HCT116 (cell line): ENCODE results near the gene TMEM132E. TPM values are rescaled to one million over a fixed set of nuclear protein-coding genes. Genes with fewer than 3 reads are reported as not detected.

Experiments used
- ATAC-seq: fragments of 200-7000 bp; cut with Tn5 transposase; 2 replicates; pipeline ENCODE4 v1.9.1; 2020; ENCODE audit warnings: mild to moderate bottlenecking, moderate library complexity
- BruUV-seq: library from RNA; stranded (reverse); fragments of 400-500 nt; replicated peaks from 2 replicates; lab custom pipeline; 2021; lab: Mats Ljungman, UMichigan
- CTCF ChIA-PET: fragments of 300-600 bp; sonication (Branson Sonifier 250); formaldehyde crosslinking; loops from one replicate; lab custom pipeline; 2021; ENCODE audit warnings: antibody characterized with exemption; lab: Charles Lee
- POLR2A ChIA-PET: fragments of 300-600, 350-600 bp; sonication (Branson Sonifier 250); formaldehyde crosslinking; loops from one replicate; lab custom pipeline; 2021; ENCODE audit warnings: antibody characterized with exemption; lab: Charles Lee
- RAD21 ChIA-PET, 2 experiments: fragments of 300-600 bp; sonication (Branson Sonifier 250); formaldehyde crosslinking; loops; one replicate each; lab custom pipeline; 2023; ENCODE audit warnings: low total read pairs in 2 of 2; ENCODE audit not compliant: uncharacterized antibody in 2 of 2, unreplicated experiment in 2 of 2, low non-redundant PET in 1 of 2; lab: Charles Lee
- DNase-seq: peaks from one replicate; pipeline ENCODE4 v3.0.0-alpha.2; 2010; ENCODE audit warnings: low read depth, low spot score
- H2AFZ ChIP-seq: fragments of 200-600 bp; shearing (Covaris generic), sonication (generic); 2 replicates; pipeline ENCODE4 v1.6.1; 2017; ENCODE audit warnings: low read depth, mixed run types, mixed read lengths, antibody characterized with exemption, low read length; ENCODE audit not compliant: poor library complexity, severe bottlenecking
- H3K27ac ChIP-seq: 2 replicates; pipeline ENCODE4 v1.5.1; 2012; ENCODE audit warnings: low read depth, low read length
- H3K27me3 ChIP-seq: fragments of 200-600 bp; sonication (generic); 2 replicates; pipeline ENCODE4 v1.6.1; 2016; ENCODE audit warnings: mixed run types, low read length, mixed read lengths; ENCODE audit not compliant: insufficient read depth
- H3K36me3 ChIP-seq, 2 experiments: fragments of 200-500 bp in 1 of 2; fragments of 200-600 bp in 1 of 2; sonication (Bioruptor generic) in 1 of 2; sonication (generic) in 1 of 2; 2 replicates each; pipeline versions ENCODE4 v1.5.1 to v1.6.1; 2014 to 2016; ENCODE audit warnings: low read length in 2 of 2, inconsistent platforms in 1 of 2, mixed read lengths in 1 of 2, mixed run types in 1 of 2; ENCODE audit not compliant: insufficient read depth in 2 of 2, control insufficient read depth in 1 of 2
- H3K4me1 ChIP-seq, 2 experiments: fragments of 200-600 bp in 1 of 2; sonication (generic) in 1 of 2; 2 replicates each; pipeline versions ENCODE4 v1.5.1 to v1.6.1; 2012 to 2017; ENCODE audit warnings: low read length in 2 of 2, inconsistent platforms in 1 of 2, mild to moderate bottlenecking in 1 of 2, mixed read lengths in 1 of 2, mixed run types in 1 of 2, moderate library complexity in 1 of 2; ENCODE audit not compliant: insufficient read depth in 2 of 2, control insufficient read depth in 1 of 2
- H3K4me2 ChIP-seq: fragments of 200-600 bp; sonication (generic); 2 replicates; pipeline ENCODE4 v1.6.1; 2017; ENCODE audit warnings: mixed run types, low read length, mixed read lengths
- H3K4me3 ChIP-seq, 2 experiments: fragments of 200-600 bp in 1 of 2; sonication (generic) in 1 of 2; replicated peaks in 1 of 2; 2 replicates each; pipeline ENCODE4 v1.5.1; 2011 to 2016; ENCODE audit warnings: low read length in 2 of 2, control low read depth in 1 of 2, low read depth in 1 of 2, mild to moderate bottlenecking in 1 of 2, mixed read lengths in 1 of 2, mixed run types in 1 of 2
- H3K79me2 ChIP-seq: fragments of 200-600 bp; sonication (generic); 2 replicates; pipeline ENCODE4 v1.6.1; 2017; ENCODE audit warnings: mild to moderate bottlenecking, mixed run types, low read length, moderate library complexity, mixed read lengths; ENCODE audit not compliant: insufficient read depth
- H3K9ac ChIP-seq: fragments of 200-600 bp; sonication (generic); 2 replicates; pipeline ENCODE4 v1.6.1; 2016; ENCODE audit warnings: low read length, mixed read lengths
- H3K9me2 ChIP-seq: fragments of 200-600 bp; sonication (generic), shearing (Covaris generic); 2 replicates; pipeline ENCODE4 v1.6.1; 2017; ENCODE audit warnings: mixed run types, mild to moderate bottlenecking, moderate library complexity; ENCODE audit not compliant: insufficient read depth
- H3K9me3 ChIP-seq, 2 experiments: fragments of 200-500 bp in 1 of 2; fragments of 200-600 bp in 1 of 2; sonication (Bioruptor generic) in 1 of 2; sonication (generic) in 1 of 2; 2 replicates each; pipeline ENCODE4 v1.6.1; 2014 to 2017; ENCODE audit warnings: low read length in 2 of 2, mixed read lengths in 2 of 2, inconsistent platforms in 1 of 2, low read depth in 1 of 2, mild to moderate bottlenecking in 1 of 2, mixed run types in 1 of 2, moderate library complexity in 1 of 2; ENCODE audit not compliant: control insufficient read depth in 1 of 2, insufficient read depth in 1 of 2
- H4K20me1 ChIP-seq: fragments of 200-600 bp; sonication (generic), shearing (Covaris generic); 2 replicates; pipeline ENCODE4 v1.6.1; 2017; ENCODE audit warnings: mixed run types, mild to moderate bottlenecking, moderate library complexity; ENCODE audit not compliant: insufficient read depth
- CEBPB ChIP-seq: IDR thresholded peaks from 2 replicates; pipeline ENCODE4 v1.6.1; 2012; ENCODE audit warnings: low read depth
- ELF1 ChIP-seq: IDR thresholded peaks from 2 replicates; pipeline ENCODE4 v1.6.1; 2012; ENCODE audit warnings: low read depth, borderline replicate concordance
- EZH2 ChIP-seq: fragments of 200-600 bp; sonication (generic); IDR thresholded peaks from 2 replicates; pipeline ENCODE4 v1.6.1; 2017; ENCODE audit warnings: antibody characterized with exemption, mixed run types
- EZH2phosphoT487 ChIP-seq: fragments of 200-600 bp; IDR thresholded peaks from 2 replicates; pipeline ENCODE4 v1.6.1; 2018; ENCODE audit warnings: antibody characterized with exemption, borderline replicate concordance
- POLR2A ChIP-seq: IDR thresholded peaks from 2 replicates; pipeline ENCODE4 v1.7.0; 2011; ENCODE audit warnings: borderline replicate concordance; ENCODE audit not compliant: insufficient read depth, insufficient read length; ENCODE audit errors: extremely low read depth
- RAD21 ChIP-seq: IDR thresholded peaks from 2 replicates; pipeline ENCODE4 v1.6.1; 2012; ENCODE audit warnings: low read depth, mild to moderate bottlenecking
- SP1 ChIP-seq: IDR thresholded peaks from 2 replicates; pipeline ENCODE4 v1.6.1; 2012; ENCODE audit warnings: low read depth
- SRF ChIP-seq: IDR thresholded peaks from 2 replicates; pipeline ENCODE4 v1.6.1; 2012; ENCODE audit warnings: low read depth
- YY1 ChIP-seq: IDR thresholded peaks from 2 replicates; pipeline ENCODE4 v1.6.1; 2011; ENCODE audit warnings: low read length, low read depth, moderate library complexity, mild to moderate bottlenecking; ENCODE audit not compliant: insufficient replicate concordance; ENCODE audit errors: extremely low read depth
- intact Hi-C: fragments of 100-400 bp; cut with micrococcal nuclease; formaldehyde crosslinking; loops from 2 replicates; pipeline ENCODE4 v1.10.0; 2022
- total RNA-seq: library from RNA; stranded (reverse); gene quantifications from one replicate; pipeline ENCODE4 v1.2.1, GENCODE V29; 2021; ENCODE audit not compliant: unreplicated experiment
- TF ChIP-seq, protein P1 (sequence below): IDR thresholded peaks from 2 replicates; pipeline ENCODE4 v1.6.1; 2011; ENCODE audit warnings: mild to moderate bottlenecking, low read length, moderate library complexity; ENCODE audit not compliant: insufficient replicate concordance; ENCODE audit errors: extremely low read depth

The TMEM132E gene
- total RNA-seq, 1 experiment from 2014 or later = not detected

DNA sequence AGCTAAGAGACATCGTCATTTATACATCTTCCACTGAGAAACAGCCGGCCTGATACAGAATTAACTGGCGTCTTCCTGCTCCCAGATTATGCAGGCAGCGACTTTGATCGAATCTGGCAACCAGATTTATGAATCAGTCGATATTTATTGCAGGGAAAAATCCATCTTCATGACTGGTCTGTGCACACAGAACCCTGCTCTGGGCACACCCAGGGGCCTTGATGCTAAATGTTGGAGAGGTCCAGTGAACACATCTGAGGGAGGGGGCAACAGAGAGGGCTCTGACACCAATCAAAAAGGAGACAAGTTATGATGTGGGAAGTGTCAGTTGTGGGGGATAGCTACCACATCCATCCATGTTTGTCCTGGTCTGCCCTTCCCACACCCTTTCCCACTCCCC is 102.9 kb downstream of the TMEM132E start:
- no peaks in the 10 kb centered on the region for H4K20me1 ChIP-seq
- no peak overlapping the region for H3K27ac ChIP-seq
- TF ChIP-seq EZH2 (no peak), ELF1 (no peak), SRF (no peak), RAD21 (no peak), YY1 (no peak), EZH2phosphoT487 (no peak), POLR2A (no peak), CEBPB (no peak), SP1 (no peak)
- TF ChIP-seq, protein P1, sequence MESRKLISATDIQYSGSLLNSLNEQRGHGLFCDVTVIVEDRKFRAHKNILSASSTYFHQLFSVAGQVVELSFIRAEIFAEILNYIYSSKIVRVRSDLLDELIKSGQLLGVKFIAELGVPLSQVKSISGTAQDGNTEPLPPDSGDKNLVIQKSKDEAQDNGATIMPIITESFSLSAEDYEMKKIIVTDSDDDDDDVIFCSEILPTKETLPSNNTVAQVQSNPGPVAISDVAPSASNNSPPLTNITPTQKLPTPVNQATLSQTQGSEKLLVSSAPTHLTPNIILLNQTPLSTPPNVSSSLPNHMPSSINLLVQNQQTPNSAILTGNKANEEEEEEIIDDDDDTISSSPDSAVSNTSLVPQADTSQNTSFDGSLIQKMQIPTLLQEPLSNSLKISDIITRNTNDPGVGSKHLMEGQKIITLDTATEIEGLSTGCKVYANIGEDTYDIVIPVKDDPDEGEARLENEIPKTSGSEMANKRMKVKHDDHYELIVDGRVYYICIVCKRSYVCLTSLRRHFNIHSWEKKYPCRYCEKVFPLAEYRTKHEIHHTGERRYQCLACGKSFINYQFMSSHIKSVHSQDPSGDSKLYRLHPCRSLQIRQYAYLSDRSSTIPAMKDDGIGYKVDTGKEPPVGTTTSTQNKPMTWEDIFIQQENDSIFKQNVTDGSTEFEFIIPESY = no peak
- no peaks in the 10 kb centered on the region for H3K9me3 ChIP-seq
- CTCF ChIA-PET = no interaction called here
- no peak overlapping the region for H2AFZ ChIP-seq
- no peaks in the 10 kb centered on the region for H3K36me3 ChIP-seq
- DNase-seq = no peak
- intact Hi-C loops = no loop called here
- no peak overlapping the region for H3K4me3 ChIP-seq
- no TSS peak for BruUV-seq
- no peaks in the 10 kb centered on the region for H3K9me2 ChIP-seq
- RAD21 ChIA-PET = no interaction called here
- peaks cover 24% of the 10 kb centered on the region for H3K27me3 ChIP-seq
- H3K4me2 ChIP-seq = no peak overlapping the region
- ATAC-seq = no peak
- H3K79me2 ChIP-seq = no peaks in the 10 kb centered on the region
- POLR2A ChIA-PET = no interaction called here
- H3K9ac ChIP-seq = no peak overlapping the region
- H3K4me1 ChIP-seq = no peaks in the 10 kb centered on the region
